Left lung (tissue), 10 donors: Measurements from ENCODE around the gene KLRK1. TPM values are rescaled to one million over a fixed set of nuclear protein-coding genes. Genes with fewer than 3 reads are reported as not detected.

ENCODE experiments used
- ATAC-seq: fragments of 200-7000 bp; cut with Tn5 transposase; one replicate; pipeline ENCODE4 v1.9.1; 2020; ENCODE audit warnings: moderate library complexity
- DNase-seq, 4 donors: peaks; one replicate each; pipeline ENCODE4 v3.0.0-alpha.2; 2013 to 2020
- H3K27ac ChIP-seq, 2 donors: fragments of 200-600 bp; sonication (generic) in 1 of 2; one replicate each; pipeline versions ENCODE4 v1.5.0 to v1.8.0; 2020 to 2021
- H3K27me3 ChIP-seq, 2 donors: fragments of 200-600 bp; sonication (generic) in 1 of 2; one replicate each; pipeline versions ENCODE4 v1.5.0 to v1.8.0; 2020 to 2021
- H3K36me3 ChIP-seq, 2 donors: fragments of 200-600 bp; sonication (generic) in 1 of 2; one replicate each; pipeline versions ENCODE4 v1.5.0 to v1.8.0; 2020 to 2021
- H3K4me1 ChIP-seq, 2 donors: fragments of 200-600 bp; one replicate each; pipeline ENCODE4 v1.8.0; 2021
- H3K4me3 ChIP-seq, 2 donors: fragments of 200-600 bp; sonication (generic) in 1 of 2; one replicate each; pipeline versions ENCODE4 v1.5.0 to v1.8.0; 2020 to 2021; ENCODE audit warnings: mild to moderate bottlenecking in 1 of 2
- H3K9me3 ChIP-seq, 2 donors: fragments of 200-600 bp; sonication (generic) in 1 of 2; one replicate each; pipeline versions ENCODE4 v1.5.0 to v1.8.0; 2020 to 2021
- CTCF ChIP-seq, 2 donors: fragments of 200-600 bp; sonication (generic) in 1 of 2; IDR thresholded peaks; one replicate each; pipeline versions ENCODE4 v1.5.0 to v1.8.0; 2021; ENCODE audit warnings: antibody characterized with exemption in 2 of 2
- intact Hi-C, 2 donors: fragments of 100-400 bp; cut with DNase I; formaldehyde crosslinking; loops; one replicate each; pipeline versions ENCODE4 v1.11.2 to v1.14.2; 2022
- polyA plus RNA-seq, 6 donors: library from polyadenylated mRNA; unstranded; fragments of 120-200 nt; gene quantifications; one replicate each; pipeline ENCODE4 v1.2.1, GENCODE V29; 2013; ENCODE audit not compliant: insufficient read length in 6 of 6
- total RNA-seq, 2 donors: library from RNA; stranded (reverse); fragmentation: NEBNext Ultra II Directional; extraction: Animal tissue kit (Norgen Biotek cat#: 25700); gene quantifications; one replicate each; pipeline ENCODE4 v1.2.1, GENCODE V29; 2021
- donor health status: DM: no; HTN: yes; CAD: no.
- donor health status: DM: no; HTN: no; CAD: no.

KLRK1 gene
- total and polyA plus RNA-seq, 8 donors = 0.70 to 4.9 (median 2.0) TPM

- TF ChIP-seq CTCF (IDR thresholded peaks at IDR 0.05) = no peak
- Histone ChIP-seq H3K9me3 (peaks cover 0 to under 1% of the 10 kb centered on the region in 2 donors), H3K27ac (peak overlapping the region; percentile 37 to 92), H3K4me1 (peaks cover 17 to 33% of the 10 kb centered on the region in 2 donors), H3K4me3 (no peak overlapping the region), H3K27me3 (no peaks in the 10 kb centered on the region), H3K36me3 (no peaks in the 10 kb centered on the region)
- ATAC-seq = no peak
- intact Hi-C loops = no loop called here
- DNase-seq = no peak
Observed at GRCh38 chr12:10362325-10362724, 27.5 kb downstream of the KLRK1 start.

GRCh38 chr12:10361622-10362021, 28.2 kb downstream of the KLRK1 start:
- H3K4me1 ChIP-seq = peaks cover 17 to 33% of the 10 kb centered on the region in 2 donors
- no peaks in the 10 kb centered on the region for H3K27me3 ChIP-seq
- H3K27ac ChIP-seq = peak overlapping the region; percentile 37 to 92
- intact Hi-C loops = no loop called here
- TF ChIP-seq CTCF (IDR thresholded peaks at IDR 0.05) = no peak
- no peaks in the 10 kb centered on the region for H3K36me3 ChIP-seq
- ATAC-seq (peak; percentile 8), DNase-seq (no peak)
- H3K9me3 ChIP-seq = no peaks in the 10 kb centered on the region
- no peak overlapping the region for H3K4me3 ChIP-seq

GRCh38 chr12:10361084-10361483, 28.8 kb downstream of the KLRK1 start:
- peak overlapping the region; percentile 37 to 92 for H3K27ac ChIP-seq
- H3K9me3 ChIP-seq = no peaks in the 10 kb centered on the region
- no peak for TF ChIP-seq CTCF (IDR thresholded peaks at IDR 0.05)
- H3K4me1 ChIP-seq = peaks cover 12 to 27% of the 10 kb centered on the region in 2 donors
- H3K27me3 ChIP-seq = no peaks in the 10 kb centered on the region
- H3K4me3 ChIP-seq = no peak overlapping the region
- no peaks in the 10 kb centered on the region for H3K36me3 ChIP-seq
- DNase-seq (no peak), ATAC-seq (peak; percentile 2)
- intact Hi-C loops = no loop called here

- ATAC-seq (no peak), DNase-seq (no peak)
- no peaks in the 10 kb centered on the region for H3K36me3 ChIP-seq
- no peaks in the 10 kb centered on the region for H3K9me3 ChIP-seq
- intact Hi-C loops = no loop called here
- no peak overlapping the region for H3K27ac ChIP-seq
- peaks cover 8 to 13% of the 10 kb centered on the region in 2 donors for H3K4me1 ChIP-seq
- no peaks in the 10 kb centered on the region for H3K27me3 ChIP-seq
- no peak overlapping the region for H3K4me3 ChIP-seq
- no peak for TF ChIP-seq CTCF (IDR thresholded peaks at IDR 0.05)
Observed at GRCh38 chr12:10358969-10359368, 30.9 kb downstream of the KLRK1 start.

GRCh38 chr12:10358131-10358530, 31.7 kb downstream of the KLRK1 start:
- TF ChIP-seq CTCF (IDR thresholded peaks at IDR 0.05) = no peak
- intact Hi-C loops = no loop called here
- no peak for DNase-seq
- ATAC-seq = no peak
- H3K27ac ChIP-seq = no peak overlapping the region
- H3K4me1 ChIP-seq = peaks cover 4 to 5% of the 10 kb centered on the region in 2 donors
- H3K36me3 ChIP-seq = no peaks in the 10 kb centered on the region
- no peaks in the 10 kb centered on the region for H3K27me3 ChIP-seq
- H3K4me3 ChIP-seq = no peak overlapping the region
- no peaks in the 10 kb centered on the region for H3K9me3 ChIP-seq
